Measurements from ENCODE around the gene MRPS34.

- no peak for TF ChIP-seq EHMT2 (IDR thresholded peaks at IDR 0.05)
- TF ChIP-seq PBX2 (CRISPR knock-in tag; IDR thresholded peaks at IDR 0.05; ENCODE audit: low read depth) = no peak
- TF ChIP-seq PBX2 (tag; conservative IDR thresholded peaks at IDR 0.05; ENCODE audit: low read depth) = no peak
- no peak for TF ChIP-seq CREB1 (IDR thresholded peaks at IDR 0.05)
- no peak for TF ChIP-seq CREB1 (CRISPR knock-in tag; IDR thresholded peaks at IDR 0.05)
Measured at GRCh38 chr16:1820096-1820945, 47.4 kb upstream of the MRPS34 start.
